Activated CD8-positive, alpha-beta memory T cell treated with anti-CD3 and anti-CD28 coated beads for 24 hours (primary cell): ENCODE data around the gene C1QA.
"Not testable (repeated sequence)": the region's sequence is repeated elsewhere in the genome, so short reads cannot be mapped to it uniquely, and the experiment has no call there.

Experiments used
- DNase-seq: peaks from one replicate; pipeline ENCODE4 v3.0.0-alpha.2; 2020

The C1QA gene

GRCh38 chr1:22676151-22676550 is 39.7 kb downstream of the C1QA start:
- DNase-seq: not testable (repeated sequence)

- no peak for DNase-seq
Measured at GRCh38 chr1:22676916-22677583, 40.6 kb downstream of the C1QA start.

GRCh38 chr1:22677931-22678896 is 41.8 kb downstream of the C1QA start:
- DNase-seq: no peak

GRCh38 chr1:22680726-22681125 is 44.3 kb downstream of the C1QA start:
- no peak for DNase-seq

- no peak for DNase-seq
Measured at GRCh38 chr1:22681556-22682276, 45.3 kb downstream of the C1QA start.

- no peak for DNase-seq
Measured at GRCh38 chr1:22683547-22683946, 47.1 kb downstream of the C1QA start.

- no peak for DNase-seq
Measured at GRCh38 chr1:22685591-22686059, 49.2 kb downstream of the C1QA start.

GRCh38 chr1:22687191-22687590 is 50.8 kb downstream of the C1QA start:
- no peak for DNase-seq

- DNase-seq: no peak
Measured at GRCh38 chr1:22688466-22688865, 52.0 kb downstream of the C1QA start.
